Prostate gland (tissue), 2 donors: ENCODE measurements around the gene MCC. TPM values are rescaled to one million over a fixed set of nuclear protein-coding genes. Genes with fewer than 3 reads are reported as not detected.

Source experiments
- DNase-seq: peaks from one replicate; pipeline ENCODE4 v3.0.0-alpha.2; 2019; ENCODE audit warnings: low spot score
- H3K27ac ChIP-seq, 2 donors: fragments of 200-600 bp; sonication (generic); 2 replicates each; pipeline ENCODE4 v1.5.1; 2017 to 2019
- H3K27me3 ChIP-seq: fragments of 200-600 bp; sonication (generic); replicated peaks from 2 replicates; pipeline ENCODE4 v1.5.1; 2019; ENCODE audit not compliant: insufficient read depth
- H3K36me3 ChIP-seq, 2 donors: fragments of 200-600 bp; sonication (generic); 1 replicate in 1 of 2; 2 replicates in 1 of 2; pipeline versions ENCODE4 v1.5.1 to v1.8.1; 2017 to 2019
- H3K4me1 ChIP-seq: fragments of 200-600 bp; sonication (generic); replicated peaks from 2 replicates; pipeline ENCODE4 v1.5.1; 2019
- H3K4me3 ChIP-seq, 2 donors: fragments of 200-600 bp; sonication (generic); 2 replicates each; pipeline ENCODE4 v1.5.1; 2017 to 2019
- H3K9me3 ChIP-seq: fragments of 200-600 bp; sonication (generic); 2 replicates; pipeline ENCODE4 v1.5.1; 2017
- CTCF ChIP-seq, 4 experiments: fragments of 200-600 bp in 2 of 4; fragments of 450-650 bp in 2 of 4; sonication (generic) in 2 of 4; IDR thresholded peaks; 1 replicate in 3 of 4; 2 replicates in 1 of 4; pipeline ENCODE4 v1.5.1; 2016 to 2019; ENCODE audit warnings: antibody characterized with exemption in 4 of 4, mild to moderate bottlenecking in 2 of 4, moderate library complexity in 2 of 4
- POLR2A ChIP-seq: fragments of 450-650 bp; IDR thresholded peaks from one replicate; pipeline ENCODE4 v1.6.1; 2016; ENCODE audit warnings: antibody characterized with exemption, mild to moderate bottlenecking
- POLR2AphosphoS5 ChIP-seq: sonication (generic); formaldehyde crosslinking; IDR thresholded peaks from one replicate; pipeline ENCODE4 v1.6.1; 2017; ENCODE audit warnings: antibody characterized with exemption
- WGBS: methylation state at CpG from one replicate; pipeline ENCODE4 v1.1.5; 2018; 5-methylcytosine and 5-hydroxymethylcytosine counted together
- intact Hi-C: fragments of 100-400 bp; cut with DNase I; formaldehyde crosslinking; loops from one replicate; pipeline ENCODE4 v1.14.2; 2022
- total RNA-seq, 2 donors: library from RNA; depleted of rRNA; stranded (reverse); fragments of >200 nt; gene quantifications; one replicate each; pipeline ENCODE4 v1.1.0, GENCODE V29; 2016

MCC gene
- total RNA-seq, 2 donors from 2014 or later: 41.5 to 54.1 TPM

GRCh38 chr5:113056988-113057387 lies 431.3 kb downstream of the MCC start:
- Histone ChIP-seq H3K36me3 (no peaks in the 10 kb centered on the region), H3K4me1 (no peaks in the 10 kb centered on the region), H3K4me3 (no peak overlapping the region), H3K27me3 (no peaks in the 10 kb centered on the region), H3K27ac (no peak overlapping the region), H3K9me3 (no peaks in the 10 kb centered on the region)
- intact Hi-C loops: no loop called here
- TF ChIP-seq CTCF (IDR thresholded peaks at IDR 0.05) (no peak), POLR2AphosphoS5 (no peak), POLR2A (no peak)
- 61% methylated on average over 5 of the region's 5 CpGs for whole genome bisulfite sequencing
- DNase-seq: no peak

GRCh38 chr5:113054899-113055298 lies 433.4 kb downstream of the MCC start:
- DNase-seq: no peak
- Histone ChIP-seq H3K36me3 (no peaks in the 10 kb centered on the region), H3K27me3 (no peaks in the 10 kb centered on the region), H3K4me1 (peaks cover 4% of the 10 kb centered on the region), H3K27ac (no peak overlapping the region), H3K4me3 (no peak overlapping the region), H3K9me3 (no peaks in the 10 kb centered on the region)
- WGBS: 98% methylated on average over 11 of the region's 11 CpGs
- TF ChIP-seq POLR2AphosphoS5 (no peak), POLR2A (no peak), CTCF (IDR thresholded peaks at IDR 0.05) (no peak)
- intact Hi-C loops: no loop called here

GRCh38 chr5:113053511-113053995 lies 434.7 kb downstream of the MCC start:
- no peak for DNase-seq
- H3K27ac ChIP-seq: no peak overlapping the region
- TF ChIP-seq CTCF (IDR thresholded peaks at IDR 0.05) (no peak), POLR2AphosphoS5 (no peak), POLR2A (no peak)
- 95% methylated on average over 9 of the region's 9 CpGs for WGBS
- H3K27me3 ChIP-seq: no peaks in the 10 kb centered on the region
- H3K4me1 ChIP-seq: peaks cover 4% of the 10 kb centered on the region
- H3K36me3 ChIP-seq: no peaks in the 10 kb centered on the region
- H3K4me3 ChIP-seq: no peak overlapping the region
- intact Hi-C loops: no loop called here
- H3K9me3 ChIP-seq: no peaks in the 10 kb centered on the region

GRCh38 chr5:113052041-113052795 lies 436.0 kb downstream of the MCC start:
- DNase-seq: no peak
- no peak overlapping the region for H3K4me3 ChIP-seq
- H3K9me3 ChIP-seq: no peaks in the 10 kb centered on the region
- no peak overlapping the region for H3K27ac ChIP-seq
- WGBS: 71% methylated on average over 10 of the region's 10 CpGs
- intact Hi-C loops: no loop called here
- no peak for TF ChIP-seq POLR2A
- no peaks in the 10 kb centered on the region for H3K27me3 ChIP-seq
- H3K4me1 ChIP-seq: peaks cover 4% of the 10 kb centered on the region
- H3K36me3 ChIP-seq: no peaks in the 10 kb centered on the region

GRCh38 chr5:113050721-113051382 lies 437.4 kb downstream of the MCC start:
- no peaks in the 10 kb centered on the region for H3K36me3 ChIP-seq

More at GRCh38 chr5:113050721-113051382, 437.4 kb downstream of the MCC start:
- DNase-seq: no peak
- Histone ChIP-seq H3K9me3 (no peaks in the 10 kb centered on the region), H3K27me3 (no peaks in the 10 kb centered on the region), H3K4me3 (no peak overlapping the region), H3K27ac (peak overlapping the region in 1 of 2 donors; percentile 5), H3K4me1 (peaks cover 4% of the 10 kb centered on the region)
- TF ChIP-seq POLR2A: no peak
- no peak for TF ChIP-seq POLR2AphosphoS5
- TF ChIP-seq CTCF (IDR thresholded peaks at IDR 0.05): no peak
- intact Hi-C loops: no loop called here
- 32% methylated on average over 9 of the region's 9 CpGs for WGBS
